Endothelial cell of umbilical vein (primary cell): ENCODE measurements around the gene TRDN. TPM values are rescaled to one million over a fixed set of nuclear protein-coding genes. Genes with fewer than 3 reads are reported as not detected.

Experiments used
- BruUV-seq: library from RNA; stranded (reverse); fragments of 400-500 nt; replicated peaks from 2 replicates; lab custom pipeline; 2021; lab: Mats Ljungman, UMichigan
- CTCF ChIA-PET: fragments of 300-600, 350-600 bp; sonication (Branson Sonifier 250); formaldehyde crosslinking; loops from one replicate; lab custom pipeline; 2021; ENCODE audit warnings: antibody characterized with exemption, inconsistent platforms; lab: Charles Lee
- POLR2A ChIA-PET: fragments of 300-600, 350-600 bp; sonication (Branson Sonifier 250); formaldehyde crosslinking; loops from one replicate; lab custom pipeline; 2021; ENCODE audit warnings: antibody characterized with exemption, inconsistent platforms; lab: Charles Lee
- DNase-seq: peaks from one replicate; pipeline ENCODE4 v3.0.0-alpha.2; 2011; ENCODE audit warnings: low read depth, low spot score
- FAIRE-seq: peaks from 2 replicates; lab custom pipeline; 2011; peaks lifted over from hg19 to GRCh38; lab: Jason Lieb, UNC
- H2AFZ ChIP-seq: 2 replicates; pipeline ENCODE4 v1.6.0; 2012; ENCODE audit warnings: low read depth, low read length, control low read depth, inconsistent platforms
- H3K27ac ChIP-seq: 2 replicates; pipeline ENCODE4 v1.5.1; 2011; ENCODE audit warnings: low read depth, mild to moderate bottlenecking, control low read depth, low read length, moderate library complexity; ENCODE audit not compliant: insufficient read depth
- H3K27me3 ChIP-seq, 2 experiments: 2 replicates each; pipeline versions ENCODE4 v1.6.0 to v1.6.1; 2011; ENCODE audit warnings: low read length in 2 of 2, mixed read lengths in 1 of 2; ENCODE audit not compliant: control insufficient read depth in 2 of 2, insufficient read depth in 2 of 2
- H3K36me3 ChIP-seq, 2 experiments: 2 replicates in 1 of 2; 3 replicates in 1 of 2; pipeline ENCODE4 v1.5.1; 2011; ENCODE audit warnings: low read length in 2 of 2, mild to moderate bottlenecking in 1 of 2, moderate library complexity in 1 of 2; ENCODE audit not compliant: control insufficient read depth in 2 of 2, insufficient read depth in 2 of 2; ENCODE audit errors: extremely low read depth in 1 of 2
- H3K4me1 ChIP-seq: 3 replicates; pipeline ENCODE4 v1.5.1; 2011; ENCODE audit warnings: mild to moderate bottlenecking, low read length; ENCODE audit not compliant: control insufficient read depth, insufficient read depth; ENCODE audit errors: extremely low read depth
- H3K4me2 ChIP-seq: 2 replicates; pipeline ENCODE4 v1.6.1; 2011; ENCODE audit warnings: low read length, control low read depth, mixed read lengths; ENCODE audit not compliant: insufficient read depth
- H3K4me3 ChIP-seq, 3 experiments: fragments of 200-600 bp in 1 of 3; sonication (generic), shearing (Covaris generic) in 1 of 3; replicated peaks in 1 of 3; 2 replicates each; pipeline ENCODE4 v1.5.1; 2011 to 2016; ENCODE audit warnings: control low read depth in 3 of 3, low read length in 3 of 3, mild to moderate bottlenecking in 2 of 3, inconsistent platforms in 1 of 3, low read depth in 1 of 3, moderate library complexity in 1 of 3; ENCODE audit not compliant: insufficient read depth in 1 of 3
- H3K79me2 ChIP-seq: 2 replicates; pipeline ENCODE4 v1.6.0; 2012; ENCODE audit warnings: low read length, inconsistent platforms; ENCODE audit not compliant: control insufficient read depth, insufficient read depth
- H3K9ac ChIP-seq: replicated peaks from 2 replicates; pipeline ENCODE3; 2011; ENCODE audit warnings: low read length, control low read depth; ENCODE audit not compliant: insufficient read depth; ENCODE audit errors: extremely low read depth
- H3K9me1 ChIP-seq: replicated peaks from 3 replicates; pipeline ENCODE4 v1.6.0; 2011; ENCODE audit warnings: mild to moderate bottlenecking, low read length; ENCODE audit not compliant: control insufficient read depth, insufficient read depth; ENCODE audit errors: extremely low read depth
- H3K9me3 ChIP-seq: replicated peaks from 2 replicates; pipeline ENCODE4 v1.5.1; 2012; ENCODE audit warnings: low read length, inconsistent platforms; ENCODE audit not compliant: control insufficient read depth, insufficient read depth
- H4K20me1 ChIP-seq: replicated peaks from 2 replicates; pipeline ENCODE3; 2011; ENCODE audit warnings: mild to moderate bottlenecking, low read length; ENCODE audit not compliant: control insufficient read depth, insufficient read depth; ENCODE audit errors: extremely low read depth
- CTCF ChIP-seq, 2 donors: IDR thresholded peaks; 1 replicate in 1 of 2; 2 replicates in 1 of 2; pipeline ENCODE4 v1.5.1; 2011; ENCODE audit warnings: low read length in 2 of 2, mild to moderate bottlenecking in 2 of 2, moderate library complexity in 2 of 2, control low read depth in 1 of 2, inconsistent platforms in 1 of 2, low read depth in 1 of 2; ENCODE audit not compliant: insufficient read depth in 1 of 2; ENCODE audit errors: extremely low read depth in 1 of 2
- FOS ChIP-seq: IDR thresholded peaks from 2 replicates; pipeline ENCODE4 v1.6.1; 2011; ENCODE audit warnings: mild to moderate bottlenecking, low read length, moderate library complexity, borderline replicate concordance; ENCODE audit not compliant: insufficient read depth
- GATA2 ChIP-seq: IDR thresholded peaks from 2 replicates; pipeline ENCODE4 v1.7.0; 2011; ENCODE audit warnings: low read depth, mild to moderate bottlenecking, moderate library complexity, mixed read lengths, low read length; ENCODE audit not compliant: insufficient read length, insufficient read depth
- JUN ChIP-seq: IDR thresholded peaks from 2 replicates; pipeline ENCODE4 v1.6.1; 2011; ENCODE audit warnings: borderline replicate concordance, low read depth; ENCODE audit not compliant: insufficient read length, insufficient read depth
- MAX ChIP-seq: IDR thresholded peaks from 2 replicates; pipeline ENCODE4 v1.6.1; 2011; ENCODE audit not compliant: insufficient read depth, insufficient read length
- MYC ChIP-seq: IDR thresholded peaks from one replicate; pipeline ENCODE4 v1.6.1; 2011; ENCODE audit warnings: mild to moderate bottlenecking, low read depth, low read length
- POLR2A ChIP-seq: IDR thresholded peaks from 2 replicates; pipeline ENCODE4 v1.6.1; 2012; ENCODE audit warnings: low read depth, mild to moderate bottlenecking, control low read depth, low read length
- dilution Hi-C: fragments of 300-500 bp; cut with MboI; formaldehyde crosslinking; loops from one replicate; pipeline ENCODE4 v1.15.0; 2019; ENCODE audit warnings: low sequenced_read_pairs; ENCODE audit not compliant: extremely low pct_ligation_motif_present
- intact Hi-C: fragments of 100-400 bp; cut with micrococcal nuclease; formaldehyde crosslinking; loops from one replicate; pipeline ENCODE4 v1.10.0; 2022
- polyA plus RNA-seq, 4 experiments: library from polyadenylated mRNA; depleted of rRNA in 3 of 4; stranded (reverse) in 3 of 4; unstranded in 1 of 4; fragments of >200 nt; gene quantifications; 2 replicates each; pipeline versions ENCODE4 v1.2.1 to v1.2.3, GENCODE V29; 2011 to 2012; ENCODE audit warnings: missing spikeins in 1 of 4
- total RNA-seq: library from RNA; stranded (reverse); gene quantifications from 2 replicates; pipeline ENCODE4 v1.2.3, GENCODE V29; 2021

Gene TRDN
- total and polyA plus RNA-seq, 2 donors (not counting 3 experiments of a cell fraction or from before 2014, with no cell fraction given): not detected

- Histone ChIP-seq H3K9ac (no peak overlapping the region), H3K4me3 (no peak overlapping the region), H3K9me1 (no peaks in the 10 kb centered on the region), H3K27ac (no peak overlapping the region), H3K36me3 (no peaks in the 10 kb centered on the region), H3K27me3 (no peaks in the 10 kb centered on the region), H4K20me1 (no peaks in the 10 kb centered on the region), H3K4me1 (no peaks in the 10 kb centered on the region), H3K79me2 (no peaks in the 10 kb centered on the region), H3K4me2 (no peak overlapping the region), H3K9me3 (no peaks in the 10 kb centered on the region), H2AFZ (no peak overlapping the region)
- no TSS peak for BruUV-seq
- DNase-seq (no peak), FAIRE-seq (no peak)
- dilution Hi-C loops: no loop called here
- intact Hi-C loops: no loop called here
- TF ChIP-seq GATA2: no peak
- TF ChIP-seq FOS: no peak
- no peak for TF ChIP-seq MYC
- TF ChIP-seq POLR2A: no peak
- TF ChIP-seq JUN: no peak
- no peak for TF ChIP-seq MAX
- TF ChIP-seq CTCF (IDR thresholded peaks at IDR 0.05; ENCODE audit: extremely low read depth in 1 of 2, insufficient read depth in 1 of 2, low read depth in 1 of 2, low read length in 2 of 2): no peak
- POLR2A ChIA-PET: no interaction called here
- CTCF ChIA-PET: interaction anchor here (2.1 kb wide), 1 partner anchor 292 kb away, joined by 12 read pairs; no protein-coding TSS in a partner anchor
These were observed 213.6 kb downstream of the TRDN start for GRCh38 chr6:123423130-123423529.
